GM23248 (cell line): ENCODE measurements around the gene SCAPER.

ENCODE experiments used
- EZH2 ChIP-seq: fragments of 200-600 bp; sonication (generic); IDR thresholded peaks from 2 replicates; pipeline ENCODE4 v1.6.1; 2018; ENCODE audit warnings: antibody characterized with exemption, mild to moderate bottlenecking; ENCODE audit not compliant: insufficient read depth, poor library complexity, severe bottlenecking
- EZH2phosphoT487 ChIP-seq: fragments of 200-600 bp; sonication (generic); IDR thresholded peaks from 2 replicates; pipeline ENCODE4 v1.6.1; 2018; ENCODE audit warnings: antibody characterized with exemption, moderate library complexity, mild to moderate bottlenecking, low read depth; ENCODE audit not compliant: insufficient read depth

- TF ChIP-seq EZH2phosphoT487 (no peak), EZH2 (no peak)
These were observed 320.1 kb downstream of the SCAPER start for GRCh38 chr15:76584868-76585575.
